Mucosa of descending colon (tissue), 3 donors: ENCODE measurements around the gene KCTD18. TPM values are rescaled to one million over a fixed set of nuclear protein-coding genes. Genes with fewer than 3 reads are reported as not detected.

Source experiments
- ATAC-seq: fragments of 200-7000 bp; cut with Tn5 transposase; one replicate; pipeline ENCODE4 v1.9.1; 2020; ENCODE audit warnings: mild to moderate bottlenecking, moderate library complexity
- DNase-seq, 3 donors: peaks; one replicate each; pipeline ENCODE4 v3.0.0-alpha.2; 2020
- H3K36me3 ChIP-seq: fragments of 200-600 bp; one replicate; pipeline ENCODE4 v1.8.0; 2021; ENCODE audit warnings: low read depth, mild to moderate bottlenecking
- H3K4me1 ChIP-seq: fragments of 200-600 bp; one replicate; pipeline ENCODE4 v1.8.0; 2021; ENCODE audit warnings: low read depth, mild to moderate bottlenecking
- H3K4me3 ChIP-seq: fragments of 200-600 bp; one replicate; pipeline ENCODE4 v1.8.0; 2021; ENCODE audit warnings: mild to moderate bottlenecking
- H3K9me3 ChIP-seq: fragments of 200-600 bp; one replicate; pipeline ENCODE4 v1.8.0; 2021; ENCODE audit warnings: mild to moderate bottlenecking
- intact Hi-C, 2 donors: fragments of 100-400 bp; cut with DNase I in 1 of 2; cut with micrococcal nuclease in 1 of 2; formaldehyde crosslinking; loops; one replicate each; pipeline versions ENCODE4 v1.11.0 to v1.11.1; 2022; cut with DNase I, micrococcal nuclease
- total RNA-seq, 3 donors: library from RNA; stranded (reverse); fragmentation: NEBNext Ultra II Directional in 2 of 3; extraction: Animal tissue kit (Norgen Biotek cat#: 25700) in 2 of 3; gene quantifications; one replicate each; pipeline versions ENCODE4 v1.2.1 to v1.2.4, GENCODE V29; 2021 to 2023
- TF ChIP-seq, protein P1 (sequence below): fragments of 200-600 bp; IDR thresholded peaks from one replicate; pipeline ENCODE4 v1.8.0; 2022; ENCODE audit warnings: antibody characterized with exemption, mild to moderate bottlenecking
- donor health status: DM: no; HTN: no; CAD: no; lungs with moderate emphysema.
- donor health status: DM: no; HTN: no; CAD: no.
- donor health status: DM: no; HTN: yes; CAD: no.

The KCTD18 gene
- total RNA-seq, 3 donors from 2014 or later = 14.1 to 16.6 (median 14.8) TPM

DNA sequence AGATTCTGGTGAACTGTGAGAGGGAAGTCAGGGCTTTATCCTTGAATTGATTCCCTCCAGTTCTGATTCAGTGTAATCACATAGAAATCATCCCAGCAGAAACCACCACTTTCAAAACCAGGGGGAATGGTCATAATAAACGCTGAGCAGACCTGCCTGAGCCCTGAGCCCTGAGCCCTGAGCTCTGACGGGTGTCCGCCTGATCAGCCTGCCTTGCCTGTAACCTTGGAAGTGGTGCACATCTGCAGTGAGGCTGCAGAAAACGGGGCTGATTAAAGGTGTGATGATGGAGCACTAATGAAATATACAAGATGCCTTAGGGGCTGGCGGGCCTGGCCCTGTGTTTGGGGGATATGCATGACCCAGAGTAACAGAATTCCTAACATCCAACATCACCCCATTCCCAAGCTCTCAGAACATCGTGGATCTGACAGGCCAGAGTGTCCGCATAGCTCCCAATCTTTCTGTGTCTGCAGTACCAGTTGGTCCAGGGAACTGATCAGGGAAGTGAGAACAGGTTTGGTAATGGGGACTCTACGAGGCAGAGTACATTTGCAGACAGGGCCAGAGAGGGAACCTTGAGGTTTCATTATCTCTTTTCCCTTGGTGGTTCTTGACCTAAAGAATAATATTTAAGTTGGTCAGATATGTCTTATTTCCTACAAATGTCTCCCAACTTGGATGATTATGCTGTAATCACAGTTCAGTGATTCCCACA, 37.8 kb downstream of the KCTD18 start:
- ATAC-seq (no peak), DNase-seq (no peak)
- H3K36me3 ChIP-seq = no peaks in the 10 kb centered on the region
- H3K4me1 ChIP-seq = no peaks in the 10 kb centered on the region
- intact Hi-C loops = loop anchor here (5.0 to 10.0 kb wide), 2 partner anchors 167 to 490 kb away; partner anchors contain the start of gene SPATS2L (in 1 of the 2)
- TF ChIP-seq, protein P1, sequence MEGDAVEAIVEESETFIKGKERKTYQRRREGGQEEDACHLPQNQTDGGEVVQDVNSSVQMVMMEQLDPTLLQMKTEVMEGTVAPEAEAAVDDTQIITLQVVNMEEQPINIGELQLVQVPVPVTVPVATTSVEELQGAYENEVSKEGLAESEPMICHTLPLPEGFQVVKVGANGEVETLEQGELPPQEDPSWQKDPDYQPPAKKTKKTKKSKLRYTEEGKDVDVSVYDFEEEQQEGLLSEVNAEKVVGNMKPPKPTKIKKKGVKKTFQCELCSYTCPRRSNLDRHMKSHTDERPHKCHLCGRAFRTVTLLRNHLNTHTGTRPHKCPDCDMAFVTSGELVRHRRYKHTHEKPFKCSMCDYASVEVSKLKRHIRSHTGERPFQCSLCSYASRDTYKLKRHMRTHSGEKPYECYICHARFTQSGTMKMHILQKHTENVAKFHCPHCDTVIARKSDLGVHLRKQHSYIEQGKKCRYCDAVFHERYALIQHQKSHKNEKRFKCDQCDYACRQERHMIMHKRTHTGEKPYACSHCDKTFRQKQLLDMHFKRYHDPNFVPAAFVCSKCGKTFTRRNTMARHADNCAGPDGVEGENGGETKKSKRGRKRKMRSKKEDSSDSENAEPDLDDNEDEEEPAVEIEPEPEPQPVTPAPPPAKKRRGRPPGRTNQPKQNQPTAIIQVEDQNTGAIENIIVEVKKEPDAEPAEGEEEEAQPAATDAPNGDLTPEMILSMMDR = no peak
- H3K4me3 ChIP-seq = no peak overlapping the region
- H3K9me3 ChIP-seq = no peaks in the 10 kb centered on the region

DNA sequence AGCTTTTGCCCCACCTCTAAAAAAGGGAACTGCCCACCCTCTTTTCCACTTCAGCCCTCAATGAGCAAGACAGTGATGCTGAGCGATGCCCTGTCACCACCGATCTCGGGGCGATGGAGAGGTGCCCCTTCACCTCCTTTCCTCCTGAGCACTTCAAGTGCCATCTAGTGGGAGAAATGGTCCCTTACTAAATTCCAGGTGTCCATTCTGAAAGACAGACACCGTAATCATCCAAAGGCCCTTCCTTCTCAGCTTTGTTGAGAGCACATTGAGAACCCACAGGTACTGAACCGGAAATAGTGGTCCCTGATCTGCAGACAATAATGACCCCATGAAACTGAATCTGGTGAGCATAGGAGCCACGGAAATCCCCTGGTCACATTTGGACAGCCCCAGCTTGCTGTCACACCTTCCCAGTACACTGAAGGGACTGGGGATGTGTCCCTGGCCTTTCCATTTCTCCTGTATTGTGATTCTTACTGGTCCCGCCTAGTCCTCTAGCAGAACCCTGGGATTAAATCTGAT, 38.5 kb downstream of the KCTD18 start:
- H3K4me3 ChIP-seq = no peak overlapping the region
- ATAC-seq (peak; percentile 43), DNase-seq (peak in 1 of 3 donors; percentile 40)
- H3K4me1 ChIP-seq = no peaks in the 10 kb centered on the region
- H3K9me3 ChIP-seq = no peaks in the 10 kb centered on the region
- intact Hi-C loops = loop anchor here (5.0 to 10.0 kb wide), 2 partner anchors 167 to 489 kb away; partner anchors contain the start of gene SPATS2L (in 1 of the 2)
- H3K36me3 ChIP-seq = no peaks in the 10 kb centered on the region
- TF ChIP-seq, protein P1 = no peak

DNA sequence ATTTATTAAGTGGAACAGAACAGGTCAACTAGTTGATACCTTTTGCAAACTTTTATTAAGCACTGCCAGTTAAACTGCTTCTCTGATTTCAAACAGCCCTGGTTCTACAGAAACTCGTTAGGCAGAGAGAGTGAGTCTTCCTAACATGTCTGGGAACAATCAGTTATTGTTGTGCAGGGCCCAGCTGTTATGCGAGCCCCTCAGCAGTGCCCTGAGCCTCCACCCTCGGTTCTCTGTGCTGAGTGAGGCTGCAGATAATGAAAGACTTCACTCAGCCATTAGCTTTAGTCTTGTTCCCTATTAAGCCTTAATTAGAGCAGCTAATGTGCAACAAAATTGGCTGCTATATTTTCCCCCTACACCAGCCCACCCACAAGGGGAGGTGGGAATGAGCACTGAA, 39.6 kb downstream of the KCTD18 start:
- H3K4me1 ChIP-seq = no peaks in the 10 kb centered on the region
- H3K4me3 ChIP-seq = no peak overlapping the region
- ATAC-seq (no peak), DNase-seq (no peak)
- no peaks in the 10 kb centered on the region for H3K9me3 ChIP-seq
- intact Hi-C loops = loop anchor here (5.0 to 10.0 kb wide), 2 partner anchors 165 to 488 kb away; partner anchors contain the start of gene SPATS2L (in 1 of the 2)
- TF ChIP-seq, protein P1 = no peak
- H3K36me3 ChIP-seq = no peaks in the 10 kb centered on the region

DNA sequence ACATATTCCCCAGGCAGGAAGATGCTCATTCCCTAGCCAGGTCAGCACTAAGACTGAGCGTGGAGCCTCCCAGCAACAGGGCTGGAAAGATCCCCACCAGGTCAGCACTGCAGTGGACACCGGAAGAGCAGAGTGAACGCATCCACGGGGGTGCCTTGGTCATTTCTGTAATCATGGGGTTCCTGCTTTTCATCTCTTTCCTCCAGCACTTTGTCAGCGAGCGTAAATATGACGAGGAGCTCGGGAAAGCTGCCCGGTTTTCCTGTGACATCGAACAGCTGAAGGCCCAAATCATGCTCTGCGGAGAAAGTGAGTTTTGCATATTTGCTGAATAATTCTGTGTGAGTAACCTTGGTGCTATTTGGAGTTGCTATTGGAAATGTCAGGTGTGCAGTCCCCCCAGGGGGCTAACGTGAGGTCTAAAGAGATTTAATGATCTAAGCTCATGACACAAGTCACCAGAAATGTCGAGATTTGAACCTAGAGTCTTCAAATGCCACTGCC, 40.1 kb downstream of the KCTD18 start:
- TF ChIP-seq, protein P1 = no peak
- intact Hi-C loops = loop anchor here (5.0 to 10.0 kb wide), 2 partner anchors 165 to 487 kb away; partner anchors contain the start of gene SPATS2L (in 1 of the 2)
- H3K9me3 ChIP-seq = no peaks in the 10 kb centered on the region
- no peaks in the 10 kb centered on the region for H3K36me3 ChIP-seq
- H3K4me1 ChIP-seq = no peaks in the 10 kb centered on the region
- DNase-seq (no peak), ATAC-seq (no peak)
- no peak overlapping the region for H3K4me3 ChIP-seq

DNA sequence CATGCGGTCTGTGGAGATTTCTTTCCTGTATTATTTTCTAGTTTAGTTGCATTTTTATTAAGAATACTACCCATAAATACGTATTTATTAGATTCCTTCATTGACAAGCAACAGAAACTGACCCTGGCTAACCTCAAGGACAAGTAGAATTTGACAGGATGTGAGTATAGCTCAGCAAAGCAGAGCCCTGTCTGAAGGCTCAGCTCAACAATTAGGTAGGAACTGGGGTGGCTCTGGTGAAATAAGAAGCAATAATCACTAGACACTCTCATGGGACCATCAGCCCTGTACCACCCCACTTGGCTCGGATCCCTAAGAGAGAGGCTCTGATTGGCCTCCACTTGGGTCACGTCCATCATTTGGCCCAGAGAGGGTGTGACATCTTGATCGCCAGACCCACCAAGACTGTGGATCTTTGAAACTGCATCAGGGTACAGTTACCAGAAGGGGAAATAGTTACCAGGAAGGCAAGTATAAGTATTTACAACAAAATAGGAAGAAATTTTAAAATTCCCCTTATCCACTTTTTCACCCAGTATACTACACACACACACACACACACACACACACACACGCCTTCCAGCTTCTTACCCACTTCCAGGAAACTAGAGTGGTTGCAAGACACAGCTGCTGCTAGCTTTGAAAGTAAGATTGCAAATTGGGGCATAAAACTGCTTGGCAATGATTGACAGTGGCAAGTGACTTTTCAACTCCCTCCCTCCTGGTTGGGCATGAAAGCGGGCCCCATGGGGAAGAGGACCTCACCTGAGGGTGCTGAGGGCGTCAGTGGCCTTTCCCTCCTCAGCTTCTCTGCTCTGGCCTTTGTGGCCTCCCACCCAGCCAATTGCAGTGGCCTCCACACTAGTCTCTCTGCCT, 41.8 kb downstream of the KCTD18 start:
- H3K4me1 ChIP-seq = no peaks in the 10 kb centered on the region
- no peaks in the 10 kb centered on the region for H3K36me3 ChIP-seq
- H3K4me3 ChIP-seq = no peak overlapping the region
- intact Hi-C loops = no loop called here
- ATAC-seq = peak; percentile 81
- no peaks in the 10 kb centered on the region for H3K9me3 ChIP-seq
- TF ChIP-seq, protein P1 = no peak
- DNase-seq = peak in 1 of 3 donors; percentile 28
